HG03097 (cell line): ENCODE measurements around the gene TVP23C.

Source experiments
- ATAC-seq: cut with Tn5 transposase; IDR thresholded peaks from one replicate; pipeline ENCODE4 v1.9.1; 2021; ENCODE audit not compliant: unreplicated experiment, low FRiP score

TVP23C gene

DNA sequence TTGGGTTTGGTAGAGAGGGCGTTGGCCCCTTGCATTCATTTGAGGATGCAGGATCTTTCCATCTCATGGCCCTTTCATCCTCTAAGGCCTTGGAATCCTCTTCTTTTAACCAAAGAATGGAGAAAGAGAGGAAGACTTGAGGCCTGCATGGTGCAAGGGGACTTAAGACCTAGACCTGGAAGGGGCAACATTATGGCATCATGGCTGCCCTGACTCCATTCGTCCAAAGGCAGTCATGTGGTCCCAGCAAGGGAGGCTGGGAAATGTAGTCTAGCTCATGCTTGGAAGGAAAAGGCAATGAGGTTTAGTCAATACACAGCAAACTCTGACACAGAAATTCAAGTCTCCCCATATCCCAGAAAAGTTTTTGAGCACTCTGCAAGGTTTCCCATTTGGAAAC, 65.2 kb downstream of the TVP23C start:
- ATAC-seq, result no peak

- ATAC-seq, result no peak
Observed at GRCh38 chr17:15496735-15497670, 66.3 kb downstream of the TVP23C start.

DNA sequence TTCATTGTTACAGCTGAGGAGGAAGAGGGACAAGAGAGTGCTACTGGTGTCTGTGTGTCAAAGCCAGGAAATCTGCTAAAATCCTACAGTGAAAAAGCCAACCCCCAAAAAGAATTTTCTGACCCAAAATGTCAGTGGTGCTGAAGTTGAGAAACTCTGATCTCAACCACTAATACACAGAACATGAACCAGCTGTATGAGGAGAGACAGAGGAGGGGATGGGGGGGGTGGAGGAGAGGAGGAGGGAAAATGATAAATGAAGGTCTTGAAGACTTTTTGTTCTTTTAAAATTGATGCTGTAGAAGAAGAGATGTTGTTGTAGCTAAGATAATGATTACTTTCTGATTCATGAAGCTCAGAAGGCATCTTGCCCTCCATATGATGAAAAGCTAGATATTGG, 68.5 kb downstream of the TVP23C start:
- ATAC-seq, result no peak

GRCh38 chr17:15493693-15494035, 69.6 kb downstream of the TVP23C start:
- no peak for ATAC-seq

GRCh38 chr17:15492791-15493692, 70.2 kb downstream of the TVP23C start:
- no peak for ATAC-seq

DNA sequence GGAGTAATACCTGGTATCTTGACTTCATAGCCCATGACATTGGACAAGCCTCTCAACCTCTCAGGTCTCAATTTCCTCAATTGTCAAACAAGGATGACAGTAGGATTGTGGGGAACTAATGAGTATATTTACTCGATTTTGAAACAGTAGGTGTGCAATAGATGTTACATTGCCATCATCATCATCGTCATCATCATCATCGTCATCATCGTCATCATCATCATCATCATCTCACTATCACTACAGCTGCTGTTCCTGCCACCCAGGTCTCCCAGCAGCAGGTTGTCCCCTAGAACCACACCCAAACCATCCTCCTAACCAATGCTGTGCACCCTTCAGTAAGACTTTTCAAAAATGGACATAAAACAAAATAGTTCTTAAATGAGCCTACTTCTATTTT, 71.1 kb downstream of the TVP23C start:
- ATAC-seq, result no peak

DNA sequence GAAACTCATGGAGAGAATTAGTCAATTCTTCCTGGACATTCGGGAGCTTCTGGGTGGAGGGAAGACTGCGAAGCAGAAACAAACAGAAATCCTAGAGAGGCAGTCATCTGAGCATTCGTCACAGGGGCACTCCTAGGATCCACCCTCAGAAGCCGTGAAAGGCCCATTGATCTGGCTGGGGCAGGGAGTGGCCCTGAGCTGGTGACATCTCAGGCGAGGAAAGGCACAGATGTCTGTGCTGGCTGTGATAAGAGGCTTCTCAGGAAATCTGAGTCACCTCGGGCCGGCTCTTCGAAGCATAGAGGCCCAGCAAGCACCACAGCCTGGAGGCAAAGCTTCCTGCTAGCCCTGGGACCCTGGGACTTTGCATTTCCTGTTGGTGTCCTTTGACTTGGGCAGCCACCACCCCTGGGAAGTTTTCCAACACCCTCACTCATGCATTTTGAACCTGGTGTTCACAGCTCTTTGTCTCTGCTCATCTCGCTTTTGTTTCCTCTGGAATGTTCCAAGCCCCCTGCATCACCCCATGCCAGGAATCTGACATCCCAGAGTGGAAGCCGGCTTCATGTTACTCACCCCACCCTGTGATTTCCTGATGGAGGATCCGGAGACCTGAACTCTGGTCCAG, 72.5 kb downstream of the TVP23C start:
- no peak for ATAC-seq

DNA sequence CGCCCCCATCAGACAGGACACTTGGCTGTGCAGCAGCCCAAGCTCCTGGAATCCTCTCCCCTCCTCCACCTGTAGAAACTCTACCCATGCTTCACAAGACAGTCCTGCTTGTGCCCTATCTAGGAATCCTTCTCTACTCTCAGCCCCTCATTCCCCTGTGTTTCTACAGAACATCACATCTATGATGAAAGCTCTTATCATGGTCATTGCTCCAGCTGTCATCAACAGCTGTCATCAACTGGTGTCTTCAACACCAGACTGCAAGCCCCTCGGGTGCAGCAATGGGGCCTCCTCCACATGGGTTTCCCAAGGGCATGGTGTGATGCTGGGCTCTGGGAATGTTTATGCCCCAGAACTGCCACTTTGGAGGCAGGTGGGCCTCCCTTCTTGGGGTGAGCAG, 74.7 kb downstream of the TVP23C start:
- no peak for ATAC-seq

DNA sequence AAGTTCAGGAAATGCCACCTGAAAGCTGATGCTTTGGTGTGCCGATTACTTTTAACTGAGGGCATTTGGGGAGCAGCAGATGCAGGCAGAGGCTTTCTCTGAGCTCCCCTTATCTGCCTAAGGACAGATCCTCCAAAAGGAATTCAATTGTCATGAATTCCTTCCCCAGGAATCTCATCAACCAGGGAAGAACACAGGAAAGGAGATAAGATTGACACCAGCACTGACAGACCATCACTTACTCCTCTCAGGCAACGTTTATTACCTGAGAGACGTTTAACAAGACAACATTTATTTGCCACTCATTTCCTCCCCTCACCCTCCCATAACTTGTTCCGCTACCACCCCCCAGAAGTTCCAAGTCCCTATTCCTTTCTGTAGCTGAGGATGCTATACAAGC, 78.2 kb downstream of the TVP23C start:
- ATAC-seq, result no peak

- no peak for ATAC-seq
Observed at GRCh38 chr17:15483431-15483830, 79.9 kb downstream of the TVP23C start.

GRCh38 chr17:15482476-15482875, 80.8 kb downstream of the TVP23C start:
- no peak for ATAC-seq

DNA sequence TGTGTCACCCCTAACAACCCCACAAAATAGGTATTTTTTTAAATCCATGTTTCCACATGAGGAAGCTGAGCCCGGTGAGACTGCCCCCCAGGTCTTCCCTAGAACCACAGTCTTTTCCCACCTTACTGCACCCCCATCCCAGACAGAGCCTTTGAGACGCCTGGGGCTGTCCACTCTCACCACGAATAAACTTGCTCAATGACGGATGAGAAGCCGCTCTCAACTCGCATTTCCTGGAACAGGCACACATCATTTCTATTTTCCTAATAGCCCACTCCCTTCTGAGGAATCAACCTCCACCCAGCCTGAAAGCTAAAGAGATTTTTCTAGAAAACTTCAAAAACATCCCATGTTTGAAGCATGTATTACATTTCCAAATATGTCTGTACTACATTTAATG, 81.8 kb downstream of the TVP23C start:
- ATAC-seq, result no peak

GRCh38 chr17:15480204-15480603, 83.1 kb downstream of the TVP23C start:
- ATAC-seq, result no peak

DNA sequence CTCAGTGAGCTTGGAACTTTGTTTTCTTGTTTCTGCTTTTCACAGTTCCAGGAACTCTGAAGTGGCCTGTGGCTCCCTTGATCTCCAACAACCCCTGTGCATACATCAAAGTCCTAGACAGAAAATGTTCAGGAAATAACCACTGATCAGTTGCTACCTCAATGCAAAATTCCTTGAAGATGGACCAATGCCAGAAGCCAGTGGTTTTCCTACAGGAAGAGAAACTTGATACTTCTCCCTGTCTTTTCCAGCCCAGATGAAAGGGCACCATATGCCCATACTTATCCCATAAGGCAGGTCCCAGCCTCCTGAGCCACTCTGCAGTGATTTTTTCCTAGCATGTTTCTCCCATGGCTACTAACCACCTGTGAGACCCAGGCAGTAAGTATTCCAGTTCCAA, 83.6 kb downstream of the TVP23C start:
- no peak for ATAC-seq

DNA sequence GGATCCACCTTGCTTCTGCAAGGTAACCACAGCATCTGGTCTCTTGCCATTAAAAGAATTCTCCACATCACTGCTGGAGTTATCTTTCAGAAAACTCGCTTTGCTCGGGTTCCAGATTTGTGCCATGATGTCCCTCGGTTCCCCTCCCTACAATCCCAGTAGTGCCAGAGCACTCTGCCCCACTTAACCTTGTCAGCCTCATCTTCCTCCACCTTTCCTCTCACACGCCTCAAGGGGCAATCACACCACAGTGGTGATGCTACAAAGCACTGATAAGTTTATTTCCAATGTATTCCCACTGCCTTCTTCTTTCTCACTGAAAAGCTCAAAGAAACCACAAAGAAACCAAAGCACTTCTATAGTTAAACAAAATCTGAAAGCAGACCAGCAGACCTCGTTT, 84.4 kb downstream of the TVP23C start:
- no peak for ATAC-seq

- ATAC-seq, result no peak
Observed at GRCh38 chr17:15475631-15476354, 87.5 kb downstream of the TVP23C start.

DNA sequence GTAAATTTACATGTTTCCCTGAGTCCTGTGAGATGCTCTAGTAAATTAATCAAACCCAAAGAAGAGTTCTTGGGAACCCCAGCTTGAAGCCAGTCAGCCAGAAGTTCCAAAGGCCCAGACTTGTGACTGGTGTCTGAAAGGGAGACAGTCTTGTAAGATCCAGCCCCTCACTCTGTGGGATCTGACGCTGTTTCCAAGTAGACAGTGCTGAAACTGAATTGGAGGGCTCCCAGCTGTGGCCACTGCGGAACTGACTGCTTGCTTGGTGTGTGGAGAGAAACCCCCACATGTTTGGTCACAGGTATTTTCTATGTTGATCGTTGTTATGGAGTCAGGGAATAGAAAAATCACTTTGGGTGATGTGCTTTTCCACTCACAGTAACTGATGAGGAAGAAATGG, 90.4 kb downstream of the TVP23C start:
- ATAC-seq, result no peak

DNA sequence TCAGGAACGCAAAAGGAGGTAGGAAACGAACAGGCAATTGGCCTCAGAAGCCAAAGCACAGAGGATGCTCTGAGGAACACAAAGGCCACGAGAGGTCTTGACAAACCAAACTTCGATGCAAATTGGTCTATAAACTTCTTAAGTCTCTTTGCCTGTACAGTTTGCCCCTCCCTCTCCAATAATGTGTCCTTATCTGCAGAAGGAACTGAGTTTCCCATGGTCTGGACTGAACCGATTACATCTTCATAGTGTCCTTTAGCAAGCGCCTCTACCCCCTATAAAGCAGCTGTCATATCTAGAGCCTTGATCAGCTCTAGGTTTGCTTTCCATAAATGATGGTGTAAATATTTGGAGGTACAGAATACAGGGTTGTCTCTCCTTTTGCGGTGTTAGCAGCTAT, 92.7 kb downstream of the TVP23C start:
- ATAC-seq, result no peak

GRCh38 chr17:15469260-15469659, 94.0 kb downstream of the TVP23C start:
- ATAC-seq, result no peak

- no peak for ATAC-seq
Observed at GRCh38 chr17:15468126-15468525, 95.2 kb downstream of the TVP23C start.

DNA sequence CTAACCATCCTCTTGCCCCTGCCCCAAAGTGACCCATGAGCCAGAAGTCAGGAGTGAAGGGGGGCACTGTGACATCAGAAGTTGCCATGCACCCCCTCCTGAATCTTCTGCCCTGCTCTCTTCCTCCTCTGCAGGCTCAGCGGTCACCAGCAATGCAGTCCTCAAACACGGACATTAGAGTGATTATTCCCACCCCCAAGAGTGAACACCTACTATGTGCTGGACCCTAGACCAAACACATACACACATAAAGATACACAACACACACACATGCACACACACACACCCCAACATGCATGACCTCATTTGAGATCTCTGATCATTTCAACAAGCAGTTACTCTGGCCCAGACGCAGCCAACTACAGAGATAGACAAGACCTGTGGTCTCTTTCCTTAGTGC, 95.7 kb downstream of the TVP23C start, which contains the start of gene CDRT4:
Gene CDRT4, minus strand, starts transcription at position 30 of the 400 bp plus-strand sequence. CDS start 27,383 bp downstream, outside the sequence.
- no peak for ATAC-seq
